Astrocyte (in vitro differentiated cells and primary cell): ENCODE measurements around the gene TRPM8. TPM values are rescaled to one million over a fixed set of nuclear protein-coding genes. Genes with fewer than 3 reads are reported as not detected.
"Not testable (repeated sequence)": the region's sequence is repeated elsewhere in the genome, so short reads cannot be mapped to it uniquely, and the experiment has no call there.

Source experiments
- DNase-seq: peaks from one replicate; pipeline ENCODE4 v3.0.0-alpha.2; 2010; ENCODE audit warnings: low read depth
- FAIRE-seq: peaks from 2 replicates; lab custom pipeline; 2011; peaks lifted over from hg19 to GRCh38; lab: Jason Lieb, UNC
- H2AFZ ChIP-seq: 2 replicates; pipeline ENCODE4 v1.6.0; 2012; ENCODE audit warnings: low read depth, low read length, inconsistent platforms
- H3K27ac ChIP-seq: 2 replicates; pipeline ENCODE4 v1.5.1; 2011; ENCODE audit warnings: low read depth, low read length, inconsistent platforms
- H3K27me3 ChIP-seq: 2 replicates; pipeline ENCODE4 v1.6.0; 2011; ENCODE audit warnings: low read length, inconsistent platforms; ENCODE audit not compliant: insufficient read depth
- H3K36me3 ChIP-seq: 2 replicates; pipeline ENCODE4 v1.5.1; 2011; ENCODE audit warnings: low read length, inconsistent platforms; ENCODE audit not compliant: insufficient read depth
- H3K4me1 ChIP-seq: 2 replicates; pipeline ENCODE4 v1.5.1; 2011; ENCODE audit warnings: low read length, inconsistent platforms; ENCODE audit not compliant: insufficient read depth
- H3K4me2 ChIP-seq: 2 replicates; pipeline ENCODE4 v1.6.0; 2012; ENCODE audit warnings: low read length, inconsistent platforms
- H3K4me3 ChIP-seq: 2 replicates; pipeline ENCODE4 v1.5.1; 2011; ENCODE audit warnings: low read depth, mild to moderate bottlenecking, low read length, inconsistent platforms; ENCODE audit not compliant: insufficient read depth
- H3K79me2 ChIP-seq: 2 replicates; pipeline ENCODE4 v1.6.0; 2012; ENCODE audit warnings: mild to moderate bottlenecking, low read length, inconsistent platforms; ENCODE audit not compliant: insufficient read depth
- H3K9ac ChIP-seq: 2 replicates; pipeline ENCODE4 v1.6.0; 2012; ENCODE audit warnings: mild to moderate bottlenecking, low read length, inconsistent platforms
- H3K9me3 ChIP-seq: 2 replicates; pipeline ENCODE4 v1.5.1; 2012; ENCODE audit warnings: low read depth, mild to moderate bottlenecking, low read length, inconsistent platforms; ENCODE audit not compliant: insufficient read depth
- H4K20me1 ChIP-seq: 2 replicates; pipeline ENCODE4 v1.6.0; 2012; ENCODE audit warnings: low read length, inconsistent platforms; ENCODE audit not compliant: insufficient read depth
- H3K27ac Mint-ChIP-seq: one replicate; pipeline ENCODE4 v1.8.0; 2021; ENCODE audit warnings: mild to moderate bottlenecking, mixed read lengths; ENCODE audit not compliant: unreplicated experiment
- H3K27me3 Mint-ChIP-seq: one replicate; pipeline ENCODE4 v1.8.0; 2021; ENCODE audit warnings: low read depth, mixed read lengths; ENCODE audit not compliant: unreplicated experiment
- H3K36me3 Mint-ChIP-seq: one replicate; pipeline ENCODE4 v1.8.0; 2021; ENCODE audit warnings: low read depth, mixed read lengths; ENCODE audit not compliant: unreplicated experiment
- H3K4me1 Mint-ChIP-seq: one replicate; pipeline ENCODE4 v1.8.0; 2021; ENCODE audit warnings: low read depth, mixed read lengths; ENCODE audit not compliant: unreplicated experiment
- H3K4me3 Mint-ChIP-seq: one replicate; pipeline ENCODE4 v1.8.0; 2021; ENCODE audit warnings: mild to moderate bottlenecking, moderate library complexity, mixed read lengths; ENCODE audit not compliant: unreplicated experiment
- H3K9me3 Mint-ChIP-seq: one replicate; pipeline ENCODE4 v1.8.0; 2021; ENCODE audit warnings: mild to moderate bottlenecking, mixed read lengths; ENCODE audit not compliant: unreplicated experiment
- CTCF ChIP-seq: IDR thresholded peaks from 2 replicates; pipeline ENCODE4 v1.5.1; 2011; ENCODE audit warnings: low read depth, mild to moderate bottlenecking, inconsistent platforms, low read length, moderate library complexity; ENCODE audit not compliant: insufficient read depth
- EZH2 ChIP-seq: IDR thresholded peaks from 2 replicates; pipeline ENCODE4 v1.6.1; 2012; ENCODE audit warnings: mild to moderate bottlenecking, low read length, inconsistent platforms; ENCODE audit not compliant: insufficient read depth
- total RNA-seq: library from RNA; stranded (reverse); gene quantifications from 2 replicates; pipeline ENCODE4 v1.2.1, GENCODE V29; 2021

TRPM8 gene
- total RNA-seq, 1 donor from 2014 or later = 0.95 TPM

GRCh38 chr2:233882353-233882752, 34.8 kb upstream of the TRPM8 start:
- H3K36me3 Mint-ChIP-seq = no peaks in the 10 kb centered on the region
- H3K4me3 Mint-ChIP-seq = no peak overlapping the region
- peaks cover 15% of the 10 kb centered on the region for H3K9me3 Mint-ChIP-seq
- DNase-seq = no peak
- no peaks in the 10 kb centered on the region for H4K20me1 ChIP-seq
- H3K4me1 ChIP-seq = no peaks in the 10 kb centered on the region
- peaks cover 6% of the 10 kb centered on the region for H3K27me3 Mint-ChIP-seq
- no peak overlapping the region for H3K9ac ChIP-seq
- no peak overlapping the region for H3K4me3 ChIP-seq
- no peaks in the 10 kb centered on the region for H3K4me1 Mint-ChIP-seq
- H3K36me3 ChIP-seq = no peaks in the 10 kb centered on the region
- H3K4me2 ChIP-seq = no peak overlapping the region
- H2AFZ ChIP-seq = no peak overlapping the region
- no peak overlapping the region for H3K27ac ChIP-seq
- TF ChIP-seq EZH2 (no peak), CTCF (no peak)
- H3K79me2 ChIP-seq = no peaks in the 10 kb centered on the region
- H3K9me3 ChIP-seq = no peaks in the 10 kb centered on the region
- H3K27me3 ChIP-seq = no peaks in the 10 kb centered on the region
- no peak for FAIRE-seq
- no peak overlapping the region for H3K27ac Mint-ChIP-seq

GRCh38 chr2:233892793-233893192, 24.4 kb upstream of the TRPM8 start:
- no peaks in the 10 kb centered on the region for H3K36me3 Mint-ChIP-seq
- H3K9ac ChIP-seq = no peak overlapping the region
- no peak overlapping the region for H3K4me3 ChIP-seq
- H4K20me1 ChIP-seq = no peaks in the 10 kb centered on the region
- H3K27me3 ChIP-seq = no peaks in the 10 kb centered on the region
- TF ChIP-seq EZH2 = no peak
- no peak for TF ChIP-seq CTCF
- no peaks in the 10 kb centered on the region for H3K4me1 ChIP-seq
- peaks cover 14% of the 10 kb centered on the region for H3K27me3 Mint-ChIP-seq
- FAIRE-seq (no peak), DNase-seq (no peak)
- no peak overlapping the region for H3K27ac ChIP-seq
- no peaks in the 10 kb centered on the region for H3K4me1 Mint-ChIP-seq
- no peak overlapping the region for H2AFZ ChIP-seq
- H3K9me3 ChIP-seq = no peaks in the 10 kb centered on the region
- H3K36me3 ChIP-seq = no peaks in the 10 kb centered on the region
- H3K9me3 Mint-ChIP-seq = no peaks in the 10 kb centered on the region
- no peak overlapping the region for H3K4me3 Mint-ChIP-seq
- H3K27ac Mint-ChIP-seq = no peak overlapping the region
- no peaks in the 10 kb centered on the region for H3K79me2 ChIP-seq
- H3K4me2 ChIP-seq = no peak overlapping the region

- H3K4me3 ChIP-seq, H3K27me3 ChIP-seq, H3K27ac Mint-ChIP-seq, H3K4me1 ChIP-seq, H3K9me3 Mint-ChIP-seq, H2AFZ ChIP-seq, H3K9me3 ChIP-seq, H3K36me3 Mint-ChIP-seq, H4K20me1 ChIP-seq, H3K4me2 ChIP-seq, DNase-seq, H3K27ac ChIP-seq, H3K4me3 Mint-ChIP-seq, H3K36me3 ChIP-seq, H3K79me2 ChIP-seq, FAIRE-seq, H3K4me1 Mint-ChIP-seq, H3K9ac ChIP-seq: not testable (repeated sequence)
- H3K27me3 Mint-ChIP-seq = peaks cover 37% of the 10 kb centered on the region
These were observed 20.9 kb upstream of the TRPM8 start for GRCh38 chr2:233896253-233896652.
